ENCODE data around the gene RPN2. TPM values are rescaled to one million over a fixed set of nuclear protein-coding genes. Genes with fewer than 3 reads are reported as not detected.
A peak's percentile ranks its signal among the peaks of the same experiment; 100 is the strongest.

The RPN2 gene
- total RNA-seq, 1 experiment from 2014 or later = 234 TPM

DNA sequence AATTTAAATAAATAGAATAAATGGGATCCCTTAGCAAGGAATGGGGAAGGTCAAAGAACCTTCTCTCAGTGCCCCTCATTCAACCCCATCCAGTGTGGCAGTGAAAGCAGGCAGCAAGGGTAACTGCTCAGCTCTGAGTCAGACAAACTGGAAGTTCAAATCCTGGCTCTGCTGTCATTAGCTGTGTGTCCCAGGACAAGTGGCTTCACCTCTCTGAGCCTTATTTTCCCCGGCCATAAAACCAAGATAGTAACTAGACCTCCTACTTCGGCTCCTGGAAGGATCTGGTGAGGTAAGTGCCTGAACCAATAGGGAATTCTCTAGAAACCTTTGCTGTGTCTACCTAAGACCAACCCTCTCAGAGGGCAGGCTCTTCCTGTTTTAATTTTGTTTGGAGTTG, 78.4 kb downstream of the RPN2 start:
- Histone ChIP-seq H3K23me2 (ENCODE audit: insufficient read length, low read depth, low read length, poor library complexity, severe bottlenecking) (no peaks in the 10 kb centered on the region), H3K27ac (ENCODE audit: insufficient read length, low read depth, low read length) (no peak overlapping the region), H2BK12ac (ENCODE audit: insufficient read length, low read depth, low read length) (no peak overlapping the region), H2BK120ac (ENCODE audit: low read depth, low read length, poor library complexity, severe bottlenecking) (no peak overlapping the region), H3K4me2 (ENCODE audit: insufficient read depth, insufficient read length, low read length) (no peak overlapping the region), H3K9me3 (ENCODE audit: control insufficient read depth, low read depth, low read length) (no peaks in the 10 kb centered on the region), H3K4me1 (ENCODE audit: insufficient read depth, low read length) (no peaks in the 10 kb centered on the region; the same call in 1 of the 2 replicates), H4K20me1 (ENCODE audit: control insufficient read depth, insufficient read depth, insufficient read length) (no peaks in the 10 kb centered on the region), H3K79me1 (ENCODE audit: insufficient read depth, low read depth, low read length, poor library complexity, severe bottlenecking) (no peaks in the 10 kb centered on the region), H3K9ac (ENCODE audit: extremely low read depth, insufficient read length, low read length) (no peak overlapping the region), H2BK15ac (ENCODE audit: low read depth, low read length) (no peak overlapping the region), H2AFZ (ENCODE audit: low read length) (no peak overlapping the region), H3T11ph (ENCODE audit: low read length) (no peak overlapping the region), H3K56ac (ENCODE audit: insufficient read length, low read depth, low read length) (no peak overlapping the region), H4K8ac (replicated peaks; ENCODE audit: insufficient read length, low read depth, low read length) (no peak overlapping the region), H4K91ac (ENCODE audit: insufficient read length, low read depth, low read length) (no peak overlapping the region), H3K14ac (ENCODE audit: insufficient read depth, low read length) (no peak overlapping the region), H3K4ac (ENCODE audit: low read depth, low read length) (no peak overlapping the region), H3K23ac (ENCODE audit: insufficient read length, low read depth, low read length) (no peak overlapping the region), H2AK5ac (ENCODE audit: insufficient read length, low read length) (no peak overlapping the region), H3K79me2 (ENCODE audit: insufficient read depth, low read length) (no peaks in the 10 kb centered on the region), H2BK20ac (ENCODE audit: low read depth, low read length, poor library complexity, severe bottlenecking) (no peak overlapping the region), H4K5ac (ENCODE audit: insufficient read length, low read depth, low read length) (no peak overlapping the region), H2BK5ac (ENCODE audit: insufficient read length, low read length) (no peak overlapping the region), H3K18ac (ENCODE audit: insufficient read length, low read depth, low read length) (no peak overlapping the region), H3K27me3 (ENCODE audit: insufficient read depth, low read length) (no peaks in the 10 kb centered on the region)
- H3K4me3 Mint-ChIP-seq = no peak overlapping the region
- no peak for DNase-seq
- H3K27ac Mint-ChIP-seq = peak overlapping the region in 1 of 3 experiments; percentile 70; a peak in 1 of 7 replicates
- peaks cover 1% of the 10 kb centered on the region; the same call in 1 of the 2 replicates for H3K27me3 Mint-ChIP-seq (ENCODE audit: low read depth)
- TF ChIP-seq, protein P1, sequence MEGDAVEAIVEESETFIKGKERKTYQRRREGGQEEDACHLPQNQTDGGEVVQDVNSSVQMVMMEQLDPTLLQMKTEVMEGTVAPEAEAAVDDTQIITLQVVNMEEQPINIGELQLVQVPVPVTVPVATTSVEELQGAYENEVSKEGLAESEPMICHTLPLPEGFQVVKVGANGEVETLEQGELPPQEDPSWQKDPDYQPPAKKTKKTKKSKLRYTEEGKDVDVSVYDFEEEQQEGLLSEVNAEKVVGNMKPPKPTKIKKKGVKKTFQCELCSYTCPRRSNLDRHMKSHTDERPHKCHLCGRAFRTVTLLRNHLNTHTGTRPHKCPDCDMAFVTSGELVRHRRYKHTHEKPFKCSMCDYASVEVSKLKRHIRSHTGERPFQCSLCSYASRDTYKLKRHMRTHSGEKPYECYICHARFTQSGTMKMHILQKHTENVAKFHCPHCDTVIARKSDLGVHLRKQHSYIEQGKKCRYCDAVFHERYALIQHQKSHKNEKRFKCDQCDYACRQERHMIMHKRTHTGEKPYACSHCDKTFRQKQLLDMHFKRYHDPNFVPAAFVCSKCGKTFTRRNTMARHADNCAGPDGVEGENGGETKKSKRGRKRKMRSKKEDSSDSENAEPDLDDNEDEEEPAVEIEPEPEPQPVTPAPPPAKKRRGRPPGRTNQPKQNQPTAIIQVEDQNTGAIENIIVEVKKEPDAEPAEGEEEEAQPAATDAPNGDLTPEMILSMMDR (conservative IDR thresholded peaks at IDR 0.05) = no peak
- peaks cover 4 to 8% (median 6%) of the 10 kb centered on the region in 3 experiments; a peak in 4 of 7 replicates for H3K36me3 Mint-ChIP-seq (ENCODE audit: insufficient read depth in 1 of 3, low read depth in 3 of 3)
- peaks cover 42 to 46% of the 10 kb centered on the region in 2 experiments for H3K4me1 Mint-ChIP-seq
- peaks cover 6 to 7% of the 10 kb centered on the region in 2 experiments for H3K9me3 Mint-ChIP-seq
- WGBS (ENCODE audit: extremely low coverage, insufficient read length, low lambda C conversion rate) = no CpG with 5 or more reads among the region's 2 CpGs
